Activated CD4-positive, alpha-beta T cell treated with anti-CD3 and anti-CD28 coated beads for 1 hour (primary cell): ENCODE data around the gene ZNF385D.

Experiments
- DNase-seq: peaks from one replicate; pipeline ENCODE4 v3.0.0-alpha.2; 2020

ZNF385D gene

GRCh38 chr3:21668012-21668411 is 83.0 kb downstream of the ZNF385D start:
- no peak for DNase-seq

- no peak for DNase-seq
Measured at GRCh38 chr3:21665444-21666100, 85.4 kb downstream of the ZNF385D start.

DNA sequence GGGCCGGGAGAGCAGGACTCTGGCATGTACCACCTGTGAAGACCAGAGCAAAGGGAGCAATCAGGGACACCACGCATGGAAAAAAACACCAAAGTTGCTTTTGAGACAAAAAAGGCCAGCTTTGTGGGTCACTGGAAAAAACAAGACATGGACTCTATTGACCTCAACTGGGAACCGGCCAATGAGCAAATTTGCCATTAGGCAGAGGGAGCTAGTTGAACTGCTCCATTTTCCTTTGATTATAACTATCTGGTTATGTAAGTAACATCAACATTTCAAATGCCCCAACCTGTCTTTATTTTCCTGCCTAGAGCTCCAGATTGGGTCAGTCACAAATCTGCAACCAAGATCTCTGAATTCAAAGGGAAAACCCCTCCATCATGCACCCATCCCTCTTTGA is 86.0 kb downstream of the ZNF385D start:
- no peak for DNase-seq

DNA sequence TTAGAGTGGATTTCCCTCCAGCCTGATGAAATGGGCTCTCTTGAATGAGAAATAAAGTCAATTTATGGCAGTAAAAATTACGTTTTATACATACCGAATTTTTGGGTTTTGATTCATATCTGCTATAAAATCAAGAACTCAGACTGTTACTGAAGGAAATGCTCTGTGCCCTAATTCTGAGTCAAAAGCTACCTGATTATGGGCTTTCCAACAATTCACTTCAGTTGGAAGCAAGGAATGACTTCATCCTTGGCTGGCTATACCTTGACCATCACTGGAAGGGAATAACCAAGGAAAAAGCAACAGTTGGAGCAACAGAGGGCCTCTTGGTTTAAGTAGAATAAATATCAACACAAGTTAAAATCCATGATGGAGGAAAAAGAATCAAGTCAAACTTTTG is 88.6 kb downstream of the ZNF385D start:
- no peak for DNase-seq

- no peak for DNase-seq
Measured at GRCh38 chr3:21654662-21655061, 96.3 kb downstream of the ZNF385D start.

DNA sequence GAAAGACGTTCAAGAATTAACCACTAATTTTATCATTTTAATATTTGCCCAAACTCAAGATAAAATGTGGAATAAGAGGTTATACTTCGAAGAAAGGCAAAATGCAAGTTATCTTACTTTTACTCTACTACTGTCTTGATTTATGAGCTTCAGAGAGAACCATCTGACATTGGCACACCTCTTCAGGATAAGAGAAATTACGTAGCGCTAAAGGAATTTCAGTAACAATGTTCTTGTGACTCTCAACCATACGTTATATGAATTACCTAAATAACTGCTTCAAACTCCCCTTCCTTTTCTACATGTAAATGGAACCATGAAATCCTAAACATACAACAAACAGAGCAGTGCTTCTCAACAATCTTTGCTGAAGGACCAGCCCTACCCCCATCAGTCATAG is 96.8 kb downstream of the ZNF385D start:
- DNase-seq = no peak

- no peak for DNase-seq
Measured at GRCh38 chr3:21649519-21649918, 101.5 kb downstream of the ZNF385D start.

- no peak for DNase-seq
Measured at GRCh38 chr3:21647961-21648360, 103.0 kb downstream of the ZNF385D start.

DNA sequence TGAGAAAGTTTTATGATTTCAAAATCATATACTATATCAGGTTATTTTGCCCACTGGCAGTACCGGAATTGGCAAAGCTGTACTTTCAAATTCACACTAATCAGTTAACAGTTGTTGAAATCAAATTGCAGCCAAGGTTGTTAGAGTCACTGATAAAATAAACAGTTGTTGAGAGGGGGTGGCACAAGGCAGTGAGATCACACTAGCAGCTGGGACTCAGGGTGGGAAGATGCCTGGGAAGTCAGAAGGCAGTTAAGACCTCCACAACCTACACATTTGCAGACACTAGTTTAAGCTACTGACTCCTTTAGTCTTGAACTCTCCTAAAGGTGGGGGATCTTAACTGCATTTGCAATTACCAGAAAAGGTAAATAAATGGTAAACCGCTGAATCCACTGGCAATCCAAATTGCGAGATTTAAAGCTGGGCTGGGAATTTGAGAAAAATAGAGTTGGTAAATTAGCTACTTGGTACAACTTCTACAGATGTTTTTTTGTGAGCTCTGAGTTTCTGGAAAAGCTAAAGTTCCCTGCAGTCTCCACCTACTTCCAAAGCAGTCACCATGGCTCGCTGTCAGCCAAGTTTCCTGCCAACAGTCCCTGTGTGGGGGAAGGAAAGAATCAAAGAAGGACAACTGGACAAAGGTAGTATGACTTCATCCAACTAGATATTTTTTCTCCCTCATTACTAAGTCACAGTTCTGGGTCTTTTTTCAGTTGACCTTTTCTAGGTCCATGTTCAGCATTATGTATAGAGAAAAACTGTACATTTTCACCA is 105.7 kb downstream of the ZNF385D start:
- DNase-seq = no peak

DNA sequence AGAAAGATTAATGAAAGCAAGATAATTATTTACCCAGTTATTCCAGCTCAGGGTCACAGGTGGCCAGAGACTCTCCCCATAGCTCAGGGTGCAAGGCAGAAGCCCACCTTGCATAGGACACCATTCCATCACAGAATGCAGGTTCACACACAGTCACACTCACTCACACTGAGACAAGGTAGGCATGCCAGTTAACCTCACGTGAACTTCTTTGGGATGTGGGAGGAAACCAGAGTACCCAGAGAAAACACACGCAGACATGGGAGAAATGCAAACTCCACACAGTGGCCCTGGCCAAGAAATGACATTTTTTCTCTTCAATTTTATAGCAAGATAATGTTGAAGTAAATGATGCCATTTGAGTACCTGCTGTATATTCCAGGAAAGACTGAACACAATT is 106.7 kb downstream of the ZNF385D start:
- DNase-seq = no peak

- DNase-seq = no peak
Measured at GRCh38 chr3:21643752-21644151, 107.3 kb downstream of the ZNF385D start.

DNA sequence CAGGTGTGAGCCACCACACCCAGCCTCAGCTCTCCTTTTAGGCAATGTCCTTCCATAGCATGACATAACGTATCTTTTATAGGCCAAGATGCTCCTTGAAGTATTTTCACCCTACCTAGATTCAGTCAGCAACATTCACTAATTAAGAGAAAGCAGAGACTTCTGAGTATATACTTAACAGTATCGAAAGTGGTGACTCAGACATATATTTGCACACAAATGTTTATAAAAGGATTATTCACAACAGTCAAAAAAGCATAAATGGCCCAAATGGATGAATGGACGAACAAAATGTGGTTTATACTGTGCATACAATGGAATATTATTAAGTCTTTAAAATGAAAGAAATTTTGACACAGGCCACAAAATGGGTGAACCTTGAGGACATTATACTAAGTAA is 108.6 kb downstream of the ZNF385D start:
- DNase-seq = no peak

- DNase-seq = no peak
Measured at GRCh38 chr3:21641959-21642358, 109.1 kb downstream of the ZNF385D start.

DNA sequence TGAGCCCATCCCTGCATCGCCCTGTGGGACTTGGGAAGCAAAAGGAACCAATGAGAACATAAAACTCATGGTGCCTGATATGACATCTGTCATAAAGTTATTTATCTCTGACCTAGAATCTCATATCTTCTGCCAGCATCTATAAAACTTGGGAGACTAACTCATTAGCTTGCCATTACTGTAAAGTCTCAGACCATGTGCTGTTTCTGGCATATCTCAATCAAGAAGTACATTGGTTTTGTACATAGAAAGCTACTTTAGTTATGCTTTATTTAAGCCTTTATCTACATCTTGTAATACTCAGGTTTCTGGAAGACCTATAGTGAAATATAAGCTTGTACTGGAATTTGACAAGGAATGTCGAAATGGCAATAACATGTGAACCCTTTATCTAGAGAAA is 112.5 kb downstream of the ZNF385D start:
- no peak for DNase-seq

DNA sequence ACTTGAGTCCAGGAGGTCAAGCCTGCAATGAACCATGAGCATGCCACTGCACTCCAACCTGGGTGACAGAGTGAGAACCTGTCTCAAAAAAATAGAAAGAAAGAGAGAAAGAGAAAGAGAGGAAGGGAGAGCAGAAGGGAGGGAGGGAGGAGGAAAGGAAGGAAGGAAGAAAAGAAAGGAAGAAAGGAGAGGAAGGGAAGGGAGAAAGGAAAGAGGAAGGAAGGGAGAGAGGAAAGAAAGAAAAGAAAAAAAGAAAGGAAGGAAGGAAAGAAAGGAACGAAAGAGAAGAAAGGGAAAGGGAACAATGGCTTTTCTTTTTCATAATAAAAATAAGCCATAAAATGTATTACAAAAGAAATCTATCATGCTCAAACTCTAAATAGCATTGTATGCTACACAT is 116.9 kb downstream of the ZNF385D start:
- DNase-seq = no peak

- no peak for DNase-seq
Measured at GRCh38 chr3:21624524-21624923, 126.5 kb downstream of the ZNF385D start.

- DNase-seq = no peak
Measured at GRCh38 chr3:21621181-21621651, 129.8 kb downstream of the ZNF385D start.

DNA sequence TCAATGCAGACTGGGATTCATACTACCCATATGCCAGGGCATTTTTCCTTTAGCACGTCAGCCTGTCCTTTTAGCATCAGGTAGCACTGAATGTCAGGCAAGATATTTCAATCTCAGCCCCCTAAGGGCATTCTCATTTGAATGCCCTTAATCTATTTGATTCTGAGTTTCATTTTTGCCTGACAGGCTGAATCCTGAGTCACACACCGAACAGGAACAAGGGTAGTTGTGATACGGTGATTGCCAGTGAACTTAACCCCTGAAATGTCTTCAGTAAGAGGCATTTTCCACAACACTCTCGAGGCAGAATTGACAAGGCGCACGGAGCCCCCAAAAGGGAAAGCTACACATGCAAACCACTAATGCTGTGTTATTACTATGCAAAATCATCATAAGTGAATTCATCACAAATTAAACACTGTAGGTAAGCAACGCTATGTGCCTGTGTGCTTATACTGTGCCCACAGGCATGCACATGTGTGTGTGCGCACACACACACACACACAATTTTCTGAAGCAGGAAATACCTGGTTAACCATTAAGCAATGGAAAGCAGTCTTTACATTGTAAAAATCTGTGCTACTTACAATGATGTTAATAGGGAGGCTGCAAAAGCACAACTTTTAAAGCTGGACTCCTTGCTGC is 130.4 kb downstream of the ZNF385D start:
- no peak for DNase-seq

DNA sequence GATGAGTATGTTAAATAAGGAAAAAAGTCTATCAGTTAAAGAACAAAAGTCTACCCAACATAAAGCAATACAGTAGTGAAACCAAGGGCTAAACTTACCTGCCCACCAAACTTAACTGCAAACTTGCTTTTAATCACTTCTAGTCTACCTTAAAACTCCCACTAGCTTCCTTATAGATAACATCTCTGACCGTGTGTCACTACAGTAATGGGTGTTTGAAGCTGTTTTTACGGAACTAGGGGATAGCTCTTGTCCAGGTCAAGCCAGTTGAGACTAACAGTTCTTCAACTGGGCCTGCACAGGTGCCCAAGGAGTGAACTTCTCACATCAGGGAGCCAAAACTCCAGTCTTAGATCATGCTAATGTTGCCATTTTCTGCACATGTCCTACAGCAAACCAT is 132.3 kb downstream of the ZNF385D start:
- DNase-seq = no peak

DNA sequence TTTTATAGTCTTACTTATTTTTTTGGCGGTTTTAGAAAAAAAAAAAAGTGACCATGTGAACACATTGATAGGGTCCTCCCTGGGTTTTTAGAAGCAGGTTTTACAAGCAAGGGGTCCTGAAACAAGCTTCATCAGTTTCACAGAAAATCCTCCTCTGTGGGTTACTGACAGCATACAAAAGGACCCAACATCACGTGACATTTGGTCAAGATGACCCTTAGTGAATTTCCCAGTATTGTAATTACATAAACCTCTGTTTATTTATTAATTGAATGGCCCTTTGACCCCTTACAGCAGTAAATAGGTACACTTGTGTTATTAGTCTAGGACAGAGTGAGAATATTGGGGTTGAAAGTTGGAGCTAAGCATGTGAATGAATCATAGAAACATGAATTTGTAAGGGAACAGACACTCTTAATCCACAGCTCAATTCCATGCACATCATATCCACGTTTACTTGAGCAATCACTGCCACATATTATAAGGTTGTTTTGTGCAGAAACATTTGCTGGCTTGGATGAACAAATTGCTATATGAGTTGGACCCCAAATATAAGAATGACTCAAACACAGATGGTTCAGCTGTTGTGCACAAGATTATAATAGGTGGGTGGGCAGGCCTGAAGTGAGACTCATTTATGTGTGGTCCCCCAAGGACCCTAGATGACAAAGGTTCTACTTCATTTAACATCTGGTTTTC is 137.5 kb downstream of the ZNF385D start:
- DNase-seq = no peak

GRCh38 chr3:21601178-21601577 is 149.8 kb downstream of the ZNF385D start:
- no peak for DNase-seq

GRCh38 chr3:21599890-21600289 is 151.1 kb downstream of the ZNF385D start:
- no peak for DNase-seq

- DNase-seq = no peak
Measured at GRCh38 chr3:21592828-21593227, 158.2 kb downstream of the ZNF385D start.
